Gastrocnemius medialis (tissue), 4 donors: ENCODE measurements around the gene COL19A1. TPM values are rescaled to one million over a fixed set of nuclear protein-coding genes. Genes with fewer than 3 reads are reported as not detected.

Experiments
- ATAC-seq, 2 donors: fragments of 150-250 bp; one replicate each; pipeline ENCODE4 v1.9.1; 2016
- DNase-seq, 2 donors: peaks; one replicate each; pipeline ENCODE4 v3.0.0-alpha.2; 2019
- H3K27ac ChIP-seq, 4 donors: fragments of 200-600 bp; sonication (generic); 1 replicate in 1 of 4; 2 replicates in 3 of 4; pipeline ENCODE4 v1.5.1; 2016 to 2018; ENCODE audit warnings: mild to moderate bottlenecking in 2 of 4, moderate library complexity in 1 of 4
- H3K27me3 ChIP-seq, 3 donors: fragments of 200-600 bp; sonication (generic) in 2 of 3; 1 replicate in 1 of 3; 2 replicates in 2 of 3; pipeline versions ENCODE4 v1.5.1 to v1.6.0; 2016 to 2019; ENCODE audit warnings: mild to moderate bottlenecking in 1 of 3, moderate library complexity in 1 of 3
- H3K36me3 ChIP-seq, 2 donors: fragments of 200-600 bp; sonication (generic) in 1 of 2; one replicate each; pipeline ENCODE4 v1.5.1; 2017 to 2018
- H3K4me1 ChIP-seq, 2 donors: fragments of 200-600 bp; sonication (generic) in 1 of 2; one replicate each; pipeline ENCODE4 v1.5.1; 2016 to 2017; ENCODE audit warnings: mild to moderate bottlenecking in 2 of 2
- H3K4me3 ChIP-seq, 4 donors: fragments of 200-600 bp; sonication (generic) in 3 of 4; 1 replicate in 1 of 4; 2 replicates in 3 of 4; pipeline ENCODE4 v1.5.1; 2016 to 2019; ENCODE audit warnings: mild to moderate bottlenecking in 2 of 4
- H3K9me3 ChIP-seq, 3 donors: fragments of 200-600 bp; sonication (generic) in 2 of 3; 1 replicate in 1 of 3; 2 replicates in 2 of 3; pipeline ENCODE4 v1.5.1; 2016 to 2019
- CTCF ChIP-seq, 5 experiments: fragments of 450-650 bp in 3 of 5; fragments of 200-600 bp in 2 of 5; sonication (generic) in 2 of 5; IDR thresholded peaks in 4 of 5; conservative IDR thresholded peaks in 1 of 5; 1 replicate in 4 of 5; 2 replicates in 1 of 5; pipeline ENCODE4 v1.5.1; 2016 to 2019; ENCODE audit warnings: antibody characterized with exemption in 5 of 5, mild to moderate bottlenecking in 3 of 5, moderate library complexity in 3 of 5
- POLR2A ChIP-seq, 2 donors: fragments of 450-650 bp; IDR thresholded peaks; one replicate each; pipeline ENCODE4 v1.6.1; 2017; ENCODE audit warnings: antibody characterized with exemption in 2 of 2, mild to moderate bottlenecking in 2 of 2, moderate library complexity in 2 of 2
- in situ Hi-C, 4 donors: fragments of 200-750 bp; cut with MboI; loops; one replicate each; pipeline versions ENCODE4 v1.15.0 to v1.8.0; 2017; ENCODE audit warnings: low sequenced_read_pairs in 4 of 4
- intact Hi-C: fragments of 100-400 bp; cut with DNase I; formaldehyde crosslinking; loops from one replicate; pipeline ENCODE4 v1.15.1; 2023; ENCODE audit warnings: low total_unique reads
- total RNA-seq, 4 donors: library from RNA; depleted of rRNA; stranded (reverse); fragments of >200 nt; gene quantifications; one replicate each; pipeline versions ENCODE4 v1.1.0 to v1.2.3, GENCODE V29; 2016

The COL19A1 gene
- total RNA-seq, 4 donors from 2014 or later, result 0.05 to 0.65 (median 0.14) TPM

- DNase-seq, result no peak
- Histone ChIP-seq H3K36me3 (no peaks in the 10 kb centered on the region), H3K27ac (no peak overlapping the region), H3K27me3 (no peaks in the 10 kb centered on the region), H3K4me3 (no peak overlapping the region), H3K4me1 (no peaks in the 10 kb centered on the region), H3K9me3 (peaks cover 0 to 8% (median 0%) of the 10 kb centered on the region in 3 donors)
- no peak for TF ChIP-seq CTCF (IDR thresholded peaks at IDR 0.05 in 4 of 5, conservative IDR thresholded peaks at IDR 0.05 in 1 of 5)
- no peak for TF ChIP-seq POLR2A (IDR thresholded peaks at IDR 0.05)
- intact Hi-C loops (no loop called here), in situ Hi-C loops (no loop called here)
- ATAC-seq, result no peak
Observed at GRCh38 chr6:70045413-70045812, 179.1 kb downstream of the COL19A1 start.

GRCh38 chr6:70051197-70052124, 185.1 kb downstream of the COL19A1 start:
- DNase-seq (no peak), ATAC-seq (no peak)
- no peaks in the 10 kb centered on the region for H3K27me3 ChIP-seq
- in situ Hi-C loops, result no loop called here
- no peaks in the 10 kb centered on the region for H3K4me1 ChIP-seq
- H3K4me3 ChIP-seq, result no peak overlapping the region
- intact Hi-C loops, result no loop called here
- no peaks in the 10 kb centered on the region for H3K9me3 ChIP-seq
- H3K36me3 ChIP-seq, result no peaks in the 10 kb centered on the region
- no peak overlapping the region for H3K27ac ChIP-seq
- no peak for TF ChIP-seq CTCF (IDR thresholded peaks at IDR 0.05 in 4 of 5, conservative IDR thresholded peaks at IDR 0.05 in 1 of 5)
- TF ChIP-seq POLR2A (IDR thresholded peaks at IDR 0.05), result no peak

GRCh38 chr6:70059039-70059719, 192.8 kb downstream of the COL19A1 start:
- H3K27me3 ChIP-seq, result no peaks in the 10 kb centered on the region
- no peaks in the 10 kb centered on the region for H3K36me3 ChIP-seq
- no peaks in the 10 kb centered on the region for H3K9me3 ChIP-seq
- H3K4me3 ChIP-seq, result no peak overlapping the region
- TF ChIP-seq POLR2A (IDR thresholded peaks at IDR 0.05) (no peak), CTCF (IDR thresholded peaks at IDR 0.05 in 4 of 5, conservative IDR thresholded peaks at IDR 0.05 in 1 of 5) (no peak)
- no peak for ATAC-seq
- intact Hi-C loops (no loop called here), in situ Hi-C loops (no loop called here)
- no peak overlapping the region for H3K27ac ChIP-seq
- H3K4me1 ChIP-seq, result no peaks in the 10 kb centered on the region
- DNase-seq, result no peak

- no peaks in the 10 kb centered on the region for H3K4me1 ChIP-seq
- H3K9me3 ChIP-seq, result no peaks in the 10 kb centered on the region
- no peak overlapping the region for H3K27ac ChIP-seq
- DNase-seq (no peak), ATAC-seq (no peak)
- in situ Hi-C loops, result no loop called here
- no peaks in the 10 kb centered on the region for H3K27me3 ChIP-seq
- H3K4me3 ChIP-seq, result no peak overlapping the region
- H3K36me3 ChIP-seq, result no peaks in the 10 kb centered on the region
- intact Hi-C loops, result no loop called here
- TF ChIP-seq CTCF (IDR thresholded peaks at IDR 0.05 in 4 of 5, conservative IDR thresholded peaks at IDR 0.05 in 1 of 5) (no peak), POLR2A (IDR thresholded peaks at IDR 0.05) (no peak)
Observed at GRCh38 chr6:70060680-70061079, 194.3 kb downstream of the COL19A1 start.
